K562 (cell line): ENCODE data around the gene GRIK2.

Experiments used
- BMI1 ChIP-seq: fragments of 150-350 bp; IDR thresholded peaks from 2 replicates; pipeline ENCODE4 v1.6.1; 2014; ENCODE audit warnings: low read length
- ESRRA ChIP-seq: fragments of 450-650 bp; IDR thresholded peaks from 2 replicates; pipeline ENCODE4 v1.6.1; 2014; ENCODE audit warnings: low read depth, mild to moderate bottlenecking, moderate library complexity, borderline replicate concordance
- HMG20B ChIP-seq: fragments of 250-450 bp; sonication (Bioruptor Pico); IDR thresholded peaks from 2 replicates; pipeline ENCODE4 v1.5.0; 2021; ENCODE audit warnings: mild to moderate bottlenecking
- POLR2A ChIP-seq: fragments of 450-650 bp; conservative IDR thresholded peaks from 2 replicates; pipeline ENCODE4 v1.6.1; 2016
- PTBP1 ChIP-seq: fragments of 200-400 bp; formaldehyde crosslinking; IDR thresholded peaks from 2 replicates; pipeline ENCODE4 v1.6.1; 2017; ENCODE audit warnings: low read depth, low read length
- RFX5 ChIP-seq: IDR thresholded peaks from 2 replicates; pipeline ENCODE4 v1.6.1; 2011; ENCODE audit warnings: low read depth, mild to moderate bottlenecking, improper control_type of control experiment, low read length
- SREBF2 ChIP-seq: sonication (generic); formaldehyde crosslinking; IDR thresholded peaks from 2 replicates; pipeline ENCODE4 v1.4.0; 2020; ENCODE audit warnings: mild to moderate bottlenecking, missing genetic modification reagents
- ZBTB7A ChIP-seq: IDR thresholded peaks from 2 replicates; pipeline ENCODE4 v1.6.1; 2011; ENCODE audit warnings: low read depth, mild to moderate bottlenecking, low read length, moderate library complexity, borderline replicate concordance; ENCODE audit not compliant: control insufficient read depth
- ZFX ChIP-seq: sonication (generic); formaldehyde crosslinking; IDR thresholded peaks from 2 replicates; pipeline ENCODE4 v1.8.0; 2022; ENCODE audit warnings: mild to moderate bottlenecking, missing genetic modification reagents, moderate library complexity
- ZNF76 ChIP-seq: fragments of 250-450 bp; sonication (Bioruptor Pico); IDR thresholded peaks from 2 replicates; pipeline ENCODE4 v1.4.0; 2020; ENCODE audit warnings: mild to moderate bottlenecking, moderate library complexity, borderline replicate concordance
- ZNF830 ChIP-seq: fragments of 250-450 bp; sonication (Bioruptor Pico); IDR thresholded peaks from 2 replicates; pipeline ENCODE4 v1.5.0; 2021; ENCODE audit warnings: mild to moderate bottlenecking
- TF ChIP-seq, protein P1 (sequence below): fragments of 200-600 bp; sonication (generic); IDR thresholded peaks from one replicate; pipeline ENCODE4 v1.6.1; 2012; ENCODE audit warnings: mild to moderate bottlenecking, low read depth, low read length, inconsistent platforms

DNA sequence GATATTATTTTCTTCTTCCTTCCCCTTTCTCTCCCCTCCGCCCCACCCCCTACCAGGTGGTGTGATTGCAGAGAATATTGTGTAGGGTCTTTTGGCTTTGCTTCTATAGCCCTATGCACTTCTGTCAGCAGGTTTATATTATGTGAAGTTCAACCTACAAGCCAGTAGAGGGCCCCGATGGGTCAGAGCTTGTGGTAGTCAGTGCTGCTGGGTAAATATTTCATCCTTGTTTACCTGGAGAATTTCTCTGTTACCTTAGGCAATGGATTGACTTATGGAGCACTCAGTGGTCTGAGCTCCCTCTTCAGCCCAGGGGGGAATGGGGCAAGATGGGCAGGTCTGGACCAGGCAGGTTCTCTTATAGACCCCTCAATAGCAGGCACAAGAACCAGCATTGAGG is 720.9 kb downstream of the GRIK2 start:
- TF ChIP-seq BMI1 (no peak), POLR2A (no peak), ZFX (CRISPR knock-in tag) (no peak), ESRRA (no peak), ZBTB7A (no peak), SREBF2 (no peak), HMG20B (CRISPR knock-in tag) (no peak), RFX5 (no peak), ZNF76 (CRISPR knock-in tag) (no peak), PTBP1 (no peak), ZNF830 (CRISPR knock-in tag) (no peak)
- TF ChIP-seq, protein P1, sequence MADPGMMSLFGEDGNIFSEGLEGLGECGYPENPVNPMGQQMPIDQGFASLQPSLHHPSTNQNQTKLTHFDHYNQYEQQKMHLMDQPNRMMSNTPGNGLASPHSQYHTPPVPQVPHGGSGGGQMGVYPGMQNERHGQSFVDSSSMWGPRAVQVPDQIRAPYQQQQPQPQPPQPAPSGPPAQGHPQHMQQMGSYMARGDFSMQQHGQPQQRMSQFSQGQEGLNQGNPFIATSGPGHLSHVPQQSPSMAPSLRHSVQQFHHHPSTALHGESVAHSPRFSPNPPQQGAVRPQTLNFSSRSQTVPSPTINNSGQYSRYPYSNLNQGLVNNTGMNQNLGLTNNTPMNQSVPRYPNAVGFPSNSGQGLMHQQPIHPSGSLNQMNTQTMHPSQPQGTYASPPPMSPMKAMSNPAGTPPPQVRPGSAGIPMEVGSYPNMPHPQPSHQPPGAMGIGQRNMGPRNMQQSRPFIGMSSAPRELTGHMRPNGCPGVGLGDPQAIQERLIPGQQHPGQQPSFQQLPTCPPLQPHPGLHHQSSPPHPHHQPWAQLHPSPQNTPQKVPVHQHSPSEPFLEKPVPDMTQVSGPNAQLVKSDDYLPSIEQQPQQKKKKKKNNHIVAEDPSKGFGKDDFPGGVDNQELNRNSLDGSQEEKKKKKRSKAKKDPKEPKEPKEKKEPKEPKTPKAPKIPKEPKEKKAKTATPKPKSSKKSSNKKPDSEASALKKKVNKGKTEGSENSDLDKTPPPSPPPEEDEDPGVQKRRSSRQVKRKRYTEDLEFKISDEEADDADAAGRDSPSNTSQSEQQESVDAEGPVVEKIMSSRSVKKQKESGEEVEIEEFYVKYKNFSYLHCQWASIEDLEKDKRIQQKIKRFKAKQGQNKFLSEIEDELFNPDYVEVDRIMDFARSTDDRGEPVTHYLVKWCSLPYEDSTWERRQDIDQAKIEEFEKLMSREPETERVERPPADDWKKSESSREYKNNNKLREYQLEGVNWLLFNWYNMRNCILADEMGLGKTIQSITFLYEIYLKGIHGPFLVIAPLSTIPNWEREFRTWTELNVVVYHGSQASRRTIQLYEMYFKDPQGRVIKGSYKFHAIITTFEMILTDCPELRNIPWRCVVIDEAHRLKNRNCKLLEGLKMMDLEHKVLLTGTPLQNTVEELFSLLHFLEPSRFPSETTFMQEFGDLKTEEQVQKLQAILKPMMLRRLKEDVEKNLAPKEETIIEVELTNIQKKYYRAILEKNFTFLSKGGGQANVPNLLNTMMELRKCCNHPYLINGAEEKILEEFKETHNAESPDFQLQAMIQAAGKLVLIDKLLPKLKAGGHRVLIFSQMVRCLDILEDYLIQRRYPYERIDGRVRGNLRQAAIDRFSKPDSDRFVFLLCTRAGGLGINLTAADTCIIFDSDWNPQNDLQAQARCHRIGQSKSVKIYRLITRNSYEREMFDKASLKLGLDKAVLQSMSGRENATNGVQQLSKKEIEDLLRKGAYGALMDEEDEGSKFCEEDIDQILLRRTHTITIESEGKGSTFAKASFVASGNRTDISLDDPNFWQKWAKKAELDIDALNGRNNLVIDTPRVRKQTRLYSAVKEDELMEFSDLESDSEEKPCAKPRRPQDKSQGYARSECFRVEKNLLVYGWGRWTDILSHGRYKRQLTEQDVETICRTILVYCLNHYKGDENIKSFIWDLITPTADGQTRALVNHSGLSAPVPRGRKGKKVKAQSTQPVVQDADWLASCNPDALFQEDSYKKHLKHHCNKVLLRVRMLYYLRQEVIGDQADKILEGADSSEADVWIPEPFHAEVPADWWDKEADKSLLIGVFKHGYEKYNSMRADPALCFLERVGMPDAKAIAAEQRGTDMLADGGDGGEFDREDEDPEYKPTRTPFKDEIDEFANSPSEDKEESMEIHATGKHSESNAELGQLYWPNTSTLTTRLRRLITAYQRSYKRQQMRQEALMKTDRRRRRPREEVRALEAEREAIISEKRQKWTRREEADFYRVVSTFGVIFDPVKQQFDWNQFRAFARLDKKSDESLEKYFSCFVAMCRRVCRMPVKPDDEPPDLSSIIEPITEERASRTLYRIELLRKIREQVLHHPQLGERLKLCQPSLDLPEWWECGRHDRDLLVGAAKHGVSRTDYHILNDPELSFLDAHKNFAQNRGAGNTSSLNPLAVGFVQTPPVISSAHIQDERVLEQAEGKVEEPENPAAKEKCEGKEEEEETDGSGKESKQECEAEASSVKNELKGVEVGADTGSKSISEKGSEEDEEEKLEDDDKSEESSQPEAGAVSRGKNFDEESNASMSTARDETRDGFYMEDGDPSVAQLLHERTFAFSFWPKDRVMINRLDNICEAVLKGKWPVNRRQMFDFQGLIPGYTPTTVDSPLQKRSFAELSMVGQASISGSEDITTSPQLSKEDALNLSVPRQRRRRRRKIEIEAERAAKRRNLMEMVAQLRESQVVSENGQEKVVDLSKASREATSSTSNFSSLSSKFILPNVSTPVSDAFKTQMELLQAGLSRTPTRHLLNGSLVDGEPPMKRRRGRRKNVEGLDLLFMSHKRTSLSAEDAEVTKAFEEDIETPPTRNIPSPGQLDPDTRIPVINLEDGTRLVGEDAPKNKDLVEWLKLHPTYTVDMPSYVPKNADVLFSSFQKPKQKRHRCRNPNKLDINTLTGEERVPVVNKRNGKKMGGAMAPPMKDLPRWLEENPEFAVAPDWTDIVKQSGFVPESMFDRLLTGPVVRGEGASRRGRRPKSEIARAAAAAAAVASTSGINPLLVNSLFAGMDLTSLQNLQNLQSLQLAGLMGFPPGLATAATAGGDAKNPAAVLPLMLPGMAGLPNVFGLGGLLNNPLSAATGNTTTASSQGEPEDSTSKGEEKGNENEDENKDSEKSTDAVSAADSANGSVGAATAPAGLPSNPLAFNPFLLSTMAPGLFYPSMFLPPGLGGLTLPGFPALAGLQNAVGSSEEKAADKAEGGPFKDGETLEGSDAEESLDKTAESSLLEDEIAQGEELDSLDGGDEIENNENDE: no peak
